Measurements from ENCODE around the gene MRPL3.

MRPL3 gene

GRCh38 chr3:131502530-131503319 lies at the start of gene MRPL3:
TSS of gene MRPL3 (minus strand) at chr3:131502971. CDS start at chr3:131502821, 150 bp downstream.
- peak; percentile 82 for DNase-seq

GRCh38 chr3:131551761-131552160 lies 49.0 kb upstream of the MRPL3 start:
- DNase-seq, result no peak

- DNase-seq, result no peak
Measured at GRCh38 chr3:131550562-131551465, 48.0 kb upstream of the MRPL3 start.

- DNase-seq, result no peak
Measured at GRCh38 chr3:131549340-131549739, 46.6 kb upstream of the MRPL3 start.

- no peak for DNase-seq
Measured at GRCh38 chr3:131547585-131547984, 44.8 kb upstream of the MRPL3 start.

GRCh38 chr3:131546441-131546840 lies 43.7 kb upstream of the MRPL3 start:
- DNase-seq, result no peak

- DNase-seq, result no peak
Measured at GRCh38 chr3:131544557-131544956, 41.8 kb upstream of the MRPL3 start.

- no peak for DNase-seq
Measured at GRCh38 chr3:131543714-131544113, 40.9 kb upstream of the MRPL3 start.

- no peak for DNase-seq
Measured at GRCh38 chr3:131541288-131541687, 38.5 kb upstream of the MRPL3 start.

- no peak for DNase-seq
Measured at GRCh38 chr3:131540821-131541220, 38.0 kb upstream of the MRPL3 start.

- DNase-seq, result no peak
Measured at GRCh38 chr3:131540143-131540542, 37.4 kb upstream of the MRPL3 start.

GRCh38 chr3:131538968-131539367 lies 36.2 kb upstream of the MRPL3 start:
- DNase-seq, result no peak

- no peak for DNase-seq
Measured at GRCh38 chr3:131537531-131537930, 34.8 kb upstream of the MRPL3 start.

GRCh38 chr3:131535596-131535995 lies 32.8 kb upstream of the MRPL3 start:
- no peak for DNase-seq

- DNase-seq, result no peak
Measured at GRCh38 chr3:131535131-131535530, 32.4 kb upstream of the MRPL3 start.

GRCh38 chr3:131532645-131533044 lies 29.9 kb upstream of the MRPL3 start:
- no peak for DNase-seq

- DNase-seq, result no peak
Measured at GRCh38 chr3:131530843-131531242, 28.1 kb upstream of the MRPL3 start.

- DNase-seq, result no peak
Measured at GRCh38 chr3:131530388-131530787, 27.6 kb upstream of the MRPL3 start.

GRCh38 chr3:131526801-131527347 lies 24.1 kb upstream of the MRPL3 start:
- DNase-seq, result no peak

- DNase-seq, result no peak
Measured at GRCh38 chr3:131518680-131519079, 15.9 kb upstream of the MRPL3 start.

- DNase-seq, result no peak
Measured at GRCh38 chr3:131505421-131505820, 2.6 kb upstream of the MRPL3 start.

GRCh38 chr3:131503320-131503635 lies 507 bp upstream of the MRPL3 start:
- peak; percentile 5 for DNase-seq

- no peak for DNase-seq
Measured at GRCh38 chr3:131501949-131502348, 822 bp downstream of the MRPL3 start.

GRCh38 chr3:131494706-131495105 lies 8.1 kb downstream of the MRPL3 start:
- no peak for DNase-seq

All from CD4-positive, alpha-beta T cell treated with Interleukin-6 for 4 hours (primary cell).